Measurements from ENCODE around the gene LHFPL5. TPM values are rescaled to one million over a fixed set of nuclear protein-coding genes. Genes with fewer than 3 reads are reported as not detected.

Gene LHFPL5
- total and polyA plus RNA-seq, 2 of the 8 experiments (the other 6 are each of a cell fraction or from before 2014, with no cell fraction given), result 0.03 TPM; not detected in 1

- FAIRE-seq, result no peak
- no peak overlapping the region for H2BK5ac ChIP-seq (ENCODE audit: low read depth, low read length)
- no peak overlapping the region for H2BK20ac ChIP-seq (ENCODE audit: low read length)
- H3K27ac ChIP-seq (ENCODE audit: low read depth, low read length), result no peak overlapping the region
- ChIA-PET POLR2A (ENCODE audit: partially characterized antibody) (no interaction called here), CTCF (ENCODE audit: partially characterized antibody) (no interaction called here)
- 94% methylated on average over 3 of the region's 3 CpGs; no CpG with 5 or more reads in 1 of the 2 experiments for WGBS, 2 experiments (ENCODE audit: extremely low coverage in 1 of 2, insufficient coverage in 1 of 2, insufficient read length in 1 of 2, insufficient replicate concordance in 2 of 2, low coverage in 1 of 2, low lambda C conversion rate in 2 of 2, missing lambda C conversion rate in 1 of 2)
- no peaks in the 10 kb centered on the region; a peak in 2 of 4 replicates for H3K9me3 ChIP-seq (ENCODE audit: insufficient read depth in 2 of 2, low read depth in 1 of 2, low read length in 1 of 2)
- no peak for TF ChIP-seq POLR2A (IDR thresholded peaks at IDR 0.05; ENCODE audit: control extremely low read depth in 1 of 2, low read depth in 2 of 2, low read length in 2 of 2)
- no peak for TF ChIP-seq TEAD4 (IDR thresholded peaks at IDR 0.05; ENCODE audit: low read depth, low read length)
- TF ChIP-seq, protein P1, sequence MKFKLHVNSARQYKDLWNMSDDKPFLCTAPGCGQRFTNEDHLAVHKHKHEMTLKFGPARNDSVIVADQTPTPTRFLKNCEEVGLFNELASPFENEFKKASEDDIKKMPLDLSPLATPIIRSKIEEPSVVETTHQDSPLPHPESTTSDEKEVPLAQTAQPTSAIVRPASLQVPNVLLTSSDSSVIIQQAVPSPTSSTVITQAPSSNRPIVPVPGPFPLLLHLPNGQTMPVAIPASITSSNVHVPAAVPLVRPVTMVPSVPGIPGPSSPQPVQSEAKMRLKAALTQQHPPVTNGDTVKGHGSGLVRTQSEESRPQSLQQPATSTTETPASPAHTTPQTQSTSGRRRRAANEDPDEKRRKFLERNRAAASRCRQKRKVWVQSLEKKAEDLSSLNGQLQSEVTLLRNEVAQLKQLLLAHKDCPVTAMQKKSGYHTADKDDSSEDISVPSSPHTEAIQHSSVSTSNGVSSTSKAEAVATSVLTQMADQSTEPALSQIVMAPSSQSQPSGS (IDR thresholded peaks at IDR 0.05; ENCODE audit: low read length), result no peak
- no peak for TF ChIP-seq RNF2 (IDR thresholded peaks at IDR 0.05; ENCODE audit: borderline replicate concordance, low read depth, low read length, missing control alignments, poor library complexity, severe bottlenecking)
- no peak for TF ChIP-seq CEBPB (IDR thresholded peaks at IDR 0.05; ENCODE audit: low read depth, low read length)
- no peak for TF ChIP-seq POU5F1 (IDR thresholded peaks at IDR 0.05; ENCODE audit: low read depth, low read length)
- no peak for TF ChIP-seq GTF2F1 (IDR thresholded peaks at IDR 0.05; ENCODE audit: borderline replicate concordance, low read depth, low read length)
- no peak for TF ChIP-seq SP2 (IDR thresholded peaks at IDR 0.05; ENCODE audit: low read length)
- TF ChIP-seq KDM5A (IDR thresholded peaks at IDR 0.05; ENCODE audit: low read length), result no peak
- TF ChIP-seq PHF8 (conservative IDR thresholded peaks at IDR 0.05; ENCODE audit: low read depth, low read length), result no peak
- no peak overlapping the region for H4K8ac ChIP-seq (ENCODE audit: extremely low read depth, insufficient read depth, low read length)
- H3K79me2 ChIP-seq (ENCODE audit: control insufficient read depth in 1 of 2, insufficient read depth in 2 of 2, low read length in 2 of 2), result no peaks in the 10 kb centered on the region
- H3K27me3 ChIP-seq (replicated peaks in 1 of 4; ENCODE audit: control insufficient read depth in 3 of 4, extremely low read depth in 1 of 4, insufficient read depth in 3 of 4, low read length in 3 of 4), result no peaks in the 10 kb centered on the region
- H3K4me1 ChIP-seq (replicated peaks in 1 of 4; ENCODE audit: control insufficient read depth in 3 of 4, insufficient read depth in 4 of 4, low read length in 3 of 4), result peaks cover 0 to 3% (median 0%) of the 10 kb centered on the region in 4 experiments; a peak in 1 of 7 replicates
- DNase-seq (ENCODE audit: low read depth in 1 of 2, low spot score in 2 of 2), result no peak
- H4K91ac ChIP-seq (replicated peaks; ENCODE audit: insufficient read length, low read length), result no peak overlapping the region
- no peak overlapping the region for H3K18ac ChIP-seq (ENCODE audit: extremely low read depth, low read length)
- H3K56ac ChIP-seq (replicated peaks; ENCODE audit: insufficient read length, low read depth, low read length), result no peak overlapping the region
- no peak overlapping the region for H3K4ac ChIP-seq (replicated peaks; ENCODE audit: insufficient read length, low read depth, low read length)
- no peak overlapping the region for H3K23ac ChIP-seq (ENCODE audit: insufficient read length)
- H3K36me3 ChIP-seq (ENCODE audit: control insufficient read depth in 2 of 4, insufficient read depth in 4 of 4, low read length in 3 of 4), result peaks cover 0 to 71% (median 26%) of the 10 kb centered on the region in 4 experiments; a peak in 7 of 8 replicates
- H2AK5ac ChIP-seq (ENCODE audit: low read depth, low read length), result no peak overlapping the region
- H4K20me1 ChIP-seq (replicated peaks in 1 of 2; ENCODE audit: control insufficient read depth in 1 of 2, insufficient read depth in 2 of 2, low read length in 2 of 2), result no peaks in the 10 kb centered on the region
- H2BK12ac ChIP-seq (ENCODE audit: low read depth, low read length), result no peak overlapping the region
- H3K9ac ChIP-seq (replicated peaks in 1 of 4; ENCODE audit: extremely low read depth in 1 of 4, low read depth in 3 of 4, low read length in 3 of 4), result no peak overlapping the region
- H3K4me2 ChIP-seq (ENCODE audit: insufficient read depth in 1 of 2, low read depth in 2 of 2, low read length in 2 of 2), result no peak overlapping the region
- no peaks in the 10 kb centered on the region; the same call in 1 of the 2 replicates for H3K79me1 ChIP-seq (ENCODE audit: low read depth, low read length)
- no peak overlapping the region for H3K4me3 ChIP-seq (ENCODE audit: extremely low read depth in 1 of 4, insufficient read depth in 2 of 4, low read depth in 3 of 4, low read length in 4 of 4)
- no peak overlapping the region for H4K5ac ChIP-seq (ENCODE audit: insufficient read length, low read depth, low read length)
- H2AFZ ChIP-seq (ENCODE audit: low read length), result no peak overlapping the region
- H3K14ac ChIP-seq (ENCODE audit: insufficient read length), result no peak overlapping the region
- H2BK120ac ChIP-seq (replicated peaks; ENCODE audit: low read depth, low read length), result no peak overlapping the region
- H2BK15ac ChIP-seq (ENCODE audit: low read length), result no peak overlapping the region
- no peaks in the 10 kb centered on the region for H3K23me2 ChIP-seq (ENCODE audit: low read depth, low read length)
These were observed 39.1 kb downstream of the LHFPL5 start for GRCh38 chr6:35844290-35844689.

Data from H1 (cell line).